Gastrocnemius medialis (tissue), 4 donors: ENCODE measurements around the gene ARID1B. TPM values are rescaled to one million over a fixed set of nuclear protein-coding genes. Genes with fewer than 3 reads are reported as not detected.

Experiments
- ATAC-seq, 2 donors: fragments of 150-250 bp; one replicate each; pipeline ENCODE4 v1.9.1; 2016
- DNase-seq, 2 donors: peaks; one replicate each; pipeline ENCODE4 v3.0.0-alpha.2; 2019
- H3K27ac ChIP-seq, 4 donors: fragments of 200-600 bp; sonication (generic); 1 replicate in 1 of 4; 2 replicates in 3 of 4; pipeline ENCODE4 v1.5.1; 2016 to 2018; ENCODE audit warnings: mild to moderate bottlenecking in 2 of 4, moderate library complexity in 1 of 4
- H3K27me3 ChIP-seq, 3 donors: fragments of 200-600 bp; sonication (generic) in 2 of 3; 1 replicate in 1 of 3; 2 replicates in 2 of 3; pipeline versions ENCODE4 v1.5.1 to v1.6.0; 2016 to 2019; ENCODE audit warnings: mild to moderate bottlenecking in 1 of 3, moderate library complexity in 1 of 3
- H3K36me3 ChIP-seq, 2 donors: fragments of 200-600 bp; sonication (generic) in 1 of 2; one replicate each; pipeline ENCODE4 v1.5.1; 2017 to 2018
- H3K4me1 ChIP-seq, 2 donors: fragments of 200-600 bp; sonication (generic) in 1 of 2; one replicate each; pipeline ENCODE4 v1.5.1; 2016 to 2017; ENCODE audit warnings: mild to moderate bottlenecking in 2 of 2
- H3K4me3 ChIP-seq, 4 donors: fragments of 200-600 bp; sonication (generic) in 3 of 4; 1 replicate in 1 of 4; 2 replicates in 3 of 4; pipeline ENCODE4 v1.5.1; 2016 to 2019; ENCODE audit warnings: mild to moderate bottlenecking in 2 of 4
- H3K9me3 ChIP-seq, 3 donors: fragments of 200-600 bp; sonication (generic) in 2 of 3; 1 replicate in 1 of 3; 2 replicates in 2 of 3; pipeline ENCODE4 v1.5.1; 2016 to 2019
- POLR2A ChIP-seq, 2 donors: fragments of 450-650 bp; IDR thresholded peaks; one replicate each; pipeline ENCODE4 v1.6.1; 2017; ENCODE audit warnings: antibody characterized with exemption in 2 of 2, mild to moderate bottlenecking in 2 of 2, moderate library complexity in 2 of 2
- in situ Hi-C, 4 donors: fragments of 200-750 bp; cut with MboI; loops; one replicate each; pipeline versions ENCODE4 v1.15.0 to v1.8.0; 2017; ENCODE audit warnings: low sequenced_read_pairs in 4 of 4
- intact Hi-C: fragments of 100-400 bp; cut with DNase I; formaldehyde crosslinking; loops from one replicate; pipeline ENCODE4 v1.15.1; 2023; ENCODE audit warnings: low total_unique reads
- total RNA-seq, 4 donors: library from RNA; depleted of rRNA; stranded (reverse); fragments of >200 nt; gene quantifications; one replicate each; pipeline versions ENCODE4 v1.1.0 to v1.2.3, GENCODE V29; 2016
- TF ChIP-seq, protein P1 (sequence below), 5 experiments: fragments of 450-650 bp in 3 of 5; fragments of 200-600 bp in 2 of 5; sonication (generic) in 2 of 5; IDR thresholded peaks in 4 of 5; conservative IDR thresholded peaks in 1 of 5; 1 replicate in 4 of 5; 2 replicates in 1 of 5; pipeline ENCODE4 v1.5.1; 2016 to 2019; ENCODE audit warnings: antibody characterized with exemption in 5 of 5, mild to moderate bottlenecking in 3 of 5, moderate library complexity in 3 of 5

Gene ARID1B
- total RNA-seq, 4 donors from 2014 or later = 54.9 to 75.3 (median 62.0) TPM

DNA sequence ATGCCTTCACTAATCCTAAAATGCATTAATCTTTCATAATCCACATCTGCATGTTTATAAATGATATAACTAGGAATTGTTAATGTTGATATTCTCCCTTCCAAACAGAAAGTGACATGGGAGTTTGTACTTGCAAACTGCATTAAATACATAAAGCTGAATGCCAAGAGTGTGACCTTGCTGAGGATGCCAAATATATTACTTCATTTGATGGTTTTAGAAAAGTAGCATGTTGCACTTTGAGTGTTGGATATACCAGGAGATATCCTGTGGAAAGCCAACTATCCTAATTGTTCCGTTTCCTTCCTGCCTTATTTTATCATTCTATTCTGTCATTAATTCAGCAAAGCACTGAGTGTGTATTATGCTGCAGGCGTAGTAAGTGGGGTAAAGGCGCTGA lies 316.4 kb downstream of the ARID1B start:
- Histone ChIP-seq H3K27ac (no peak overlapping the region), H3K9me3 (no peaks in the 10 kb centered on the region), H3K4me3 (no peak overlapping the region), H3K4me1 (peaks cover 15 to 27% of the 10 kb centered on the region in 2 donors), H3K27me3 (no peaks in the 10 kb centered on the region), H3K36me3 (no peaks in the 10 kb centered on the region)
- TF ChIP-seq, protein P1, sequence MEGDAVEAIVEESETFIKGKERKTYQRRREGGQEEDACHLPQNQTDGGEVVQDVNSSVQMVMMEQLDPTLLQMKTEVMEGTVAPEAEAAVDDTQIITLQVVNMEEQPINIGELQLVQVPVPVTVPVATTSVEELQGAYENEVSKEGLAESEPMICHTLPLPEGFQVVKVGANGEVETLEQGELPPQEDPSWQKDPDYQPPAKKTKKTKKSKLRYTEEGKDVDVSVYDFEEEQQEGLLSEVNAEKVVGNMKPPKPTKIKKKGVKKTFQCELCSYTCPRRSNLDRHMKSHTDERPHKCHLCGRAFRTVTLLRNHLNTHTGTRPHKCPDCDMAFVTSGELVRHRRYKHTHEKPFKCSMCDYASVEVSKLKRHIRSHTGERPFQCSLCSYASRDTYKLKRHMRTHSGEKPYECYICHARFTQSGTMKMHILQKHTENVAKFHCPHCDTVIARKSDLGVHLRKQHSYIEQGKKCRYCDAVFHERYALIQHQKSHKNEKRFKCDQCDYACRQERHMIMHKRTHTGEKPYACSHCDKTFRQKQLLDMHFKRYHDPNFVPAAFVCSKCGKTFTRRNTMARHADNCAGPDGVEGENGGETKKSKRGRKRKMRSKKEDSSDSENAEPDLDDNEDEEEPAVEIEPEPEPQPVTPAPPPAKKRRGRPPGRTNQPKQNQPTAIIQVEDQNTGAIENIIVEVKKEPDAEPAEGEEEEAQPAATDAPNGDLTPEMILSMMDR (IDR thresholded peaks at IDR 0.05 in 4 of 5, conservative IDR thresholded peaks at IDR 0.05 in 1 of 5) = no peak
- TF ChIP-seq POLR2A (IDR thresholded peaks at IDR 0.05) = no peak
- in situ Hi-C loops = no loop called here
- DNase-seq (no peak), ATAC-seq (no peak)
- intact Hi-C loops = no loop called here

- peaks cover 15 to 27% of the 10 kb centered on the region in 2 donors for H3K4me1 ChIP-seq
- no peaks in the 10 kb centered on the region for H3K36me3 ChIP-seq
- no peak overlapping the region for H3K4me3 ChIP-seq
- no peak overlapping the region for H3K27ac ChIP-seq
- DNase-seq (no peak), ATAC-seq (no peak)
- H3K9me3 ChIP-seq = no peaks in the 10 kb centered on the region
- H3K27me3 ChIP-seq = no peaks in the 10 kb centered on the region
- intact Hi-C loops (no loop called here), in situ Hi-C loops (no loop called here)
- TF ChIP-seq, protein P1 (IDR thresholded peaks at IDR 0.05 in 4 of 5, conservative IDR thresholded peaks at IDR 0.05 in 1 of 5) = no peak
- no peak for TF ChIP-seq POLR2A (IDR thresholded peaks at IDR 0.05)
Measured at GRCh38 chr6:157094038-157094437, 316.9 kb downstream of the ARID1B start.

DNA sequence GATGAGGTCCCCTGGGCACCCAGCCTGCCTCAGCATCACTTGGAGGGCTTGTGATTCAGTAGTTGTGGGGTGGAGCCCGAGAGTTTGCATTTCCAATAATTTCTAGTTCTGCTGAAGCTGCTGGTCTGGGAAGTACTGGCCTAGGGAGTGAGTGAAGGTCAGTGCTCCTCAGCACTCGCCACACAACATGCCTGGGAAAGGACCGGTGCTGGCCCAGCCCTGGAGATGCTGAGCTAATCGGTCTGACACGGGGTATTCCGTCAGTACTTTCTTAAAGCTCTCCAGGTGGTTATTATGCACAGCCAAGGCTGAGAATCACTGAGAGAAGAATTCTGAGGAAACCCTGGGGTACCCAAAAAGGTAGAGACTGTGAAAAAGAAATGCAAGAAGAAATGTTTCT lies 317.9 kb downstream of the ARID1B start:
- H3K27ac ChIP-seq = no peak overlapping the region
- H3K4me3 ChIP-seq = no peak overlapping the region
- no peak for ATAC-seq
- H3K36me3 ChIP-seq = no peaks in the 10 kb centered on the region
- no peak for TF ChIP-seq POLR2A (IDR thresholded peaks at IDR 0.05)
- TF ChIP-seq, protein P1 (IDR thresholded peaks at IDR 0.05 in 4 of 5, conservative IDR thresholded peaks at IDR 0.05 in 1 of 5) = no peak
- H3K9me3 ChIP-seq = no peaks in the 10 kb centered on the region
- intact Hi-C loops (no loop called here), in situ Hi-C loops (no loop called here)
- no peaks in the 10 kb centered on the region for H3K27me3 ChIP-seq
- peaks cover 15 to 28% of the 10 kb centered on the region in 2 donors for H3K4me1 ChIP-seq
- DNase-seq = no peak

DNA sequence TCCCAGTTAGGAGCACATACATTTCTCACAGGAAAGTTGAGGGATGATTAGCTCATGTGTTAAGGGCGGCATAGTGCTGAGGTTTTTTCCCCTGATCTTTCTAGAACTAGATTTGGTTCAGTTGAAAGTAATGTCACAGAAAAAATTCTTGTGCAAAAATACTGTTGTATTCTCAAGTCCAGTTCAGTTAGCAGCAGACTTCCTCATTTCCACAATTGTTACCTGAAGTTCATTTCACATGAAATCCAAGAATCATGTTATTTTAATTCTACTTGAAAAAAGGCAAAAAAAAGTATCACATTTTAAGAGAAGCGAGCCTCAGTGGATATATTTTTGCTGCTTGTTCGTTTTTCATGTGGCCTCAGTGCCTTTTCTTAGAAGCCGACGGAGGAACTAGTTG lies 318.4 kb downstream of the ARID1B start:
- in situ Hi-C loops (no loop called here), intact Hi-C loops (no loop called here)
- TF ChIP-seq POLR2A (IDR thresholded peaks at IDR 0.05) = no peak
- TF ChIP-seq, protein P1 (IDR thresholded peaks at IDR 0.05 in 4 of 5, conservative IDR thresholded peaks at IDR 0.05 in 1 of 5) = no peak
- Histone ChIP-seq H3K27ac (no peak overlapping the region), H3K4me3 (no peak overlapping the region), H3K36me3 (no peaks in the 10 kb centered on the region), H3K27me3 (no peaks in the 10 kb centered on the region), H3K9me3 (no peaks in the 10 kb centered on the region), H3K4me1 (peaks cover 15 to 31% of the 10 kb centered on the region in 2 donors)
- no peak for DNase-seq
- no peak for ATAC-seq

DNA sequence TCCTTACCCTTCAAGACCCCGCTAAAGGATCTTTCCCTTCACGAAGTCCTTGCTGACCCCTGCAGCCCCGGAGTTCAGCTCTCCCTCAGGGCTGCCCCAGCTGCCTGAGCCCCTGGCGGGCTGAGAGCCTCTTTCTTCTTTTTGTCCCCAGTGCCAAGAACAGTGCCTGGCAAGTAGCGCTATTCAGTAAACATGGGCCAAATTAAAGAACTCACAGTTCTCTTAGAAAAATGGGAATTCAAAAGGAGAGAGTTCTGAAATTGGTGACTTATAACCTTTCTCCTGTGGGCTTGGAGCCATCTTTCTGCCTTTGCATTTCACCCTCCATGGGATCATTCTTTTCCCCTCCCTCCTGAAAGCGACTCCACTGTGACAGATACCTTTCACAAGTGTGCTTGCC lies 318.9 kb downstream of the ARID1B start:
- intact Hi-C loops (no loop called here), in situ Hi-C loops (no loop called here)
- TF ChIP-seq, protein P1 (IDR thresholded peaks at IDR 0.05 in 4 of 5, conservative IDR thresholded peaks at IDR 0.05 in 1 of 5) = no peak
- TF ChIP-seq POLR2A (IDR thresholded peaks at IDR 0.05) = no peak
- Histone ChIP-seq H3K36me3 (no peaks in the 10 kb centered on the region), H3K9me3 (no peaks in the 10 kb centered on the region), H3K4me1 (peaks cover 15 to 28% of the 10 kb centered on the region in 2 donors), H3K27me3 (no peaks in the 10 kb centered on the region), H3K27ac (no peak overlapping the region), H3K4me3 (no peak overlapping the region)
- ATAC-seq = no peak
- DNase-seq = no peak
